K562 (cell line): ENCODE results near the gene HDAC9. TPM values are rescaled to one million over a fixed set of nuclear protein-coding genes. Genes with fewer than 3 reads are reported as not detected.

ENCODE experiments used
- ATAC-seq: fragments of 200-7000 bp; cut with Tn5 transposase; 3 replicates; pipeline ENCODE4 v1.9.1; 2020; ENCODE audit warnings: moderate library complexity
- BruUV-seq: library from RNA; stranded (reverse); fragments of 400-500 nt; replicated peaks from 2 replicates; lab custom pipeline; 2021; lab: Mats Ljungman, UMichigan
- CTCF ChIA-PET: fragments of 300-600 bp; formaldehyde crosslinking; extraction: SDS; loops from one replicate; lab custom pipeline; 2021; ENCODE audit warnings: low intra/inter-chr PET ratio; lab: Yijun Ruan, JAX
- POLR2A ChIA-PET: fragments of 300-600, 350-650 bp; sonication (Branson Sonifier 250); formaldehyde crosslinking; extraction: SDS; loops from one replicate; lab custom pipeline; 2021; ENCODE audit warnings: antibody characterized with exemption, inconsistent platforms; lab: Yijun Ruan, JAX
- DNase-seq, 4 experiments: peaks; one replicate each; pipeline versions ENCODE4 v3.0.0 to v3.0.0-alpha.2; 2011 to 2018; ENCODE audit warnings: low spot score in 3 of 4, mixed read lengths in 3 of 4; ENCODE audit errors: extremely low read depth in 1 of 4
- FAIRE-seq: peaks from 2 replicates; lab custom pipeline; 2011; peaks lifted over from hg19 to GRCh38; lab: Jason Lieb, UNC
- H2AFZ ChIP-seq: 2 replicates; pipeline ENCODE4 v1.6.0; 2011; ENCODE audit warnings: low read depth, low read length, control low read depth, inconsistent platforms
- H3K27ac ChIP-seq: fragments of 200-600 bp; 3 replicates; pipeline ENCODE4 v1.8.0; 2011; ENCODE audit warnings: low read depth, mild to moderate bottlenecking, control low read depth, inconsistent platforms, low read length, moderate library complexity, mixed read lengths; ENCODE audit errors: extremely low read depth
- H3K27me3 ChIP-seq, 2 experiments: fragments of 300-600 bp in 1 of 2; 2 replicates in 1 of 2; 3 replicates in 1 of 2; pipeline versions ENCODE4 v1.6.0 to v1.8.0; 2011; ENCODE audit warnings: inconsistent platforms in 2 of 2, low read length in 2 of 2, mild to moderate bottlenecking in 1 of 2, mixed read lengths in 1 of 2, moderate library complexity in 1 of 2; ENCODE audit not compliant: control insufficient read depth in 2 of 2, insufficient read depth in 2 of 2
- H3K36me3 ChIP-seq: fragments of 300-600 bp; 3 replicates; pipeline ENCODE4 v1.8.0; 2011; ENCODE audit warnings: mild to moderate bottlenecking, low read length, inconsistent platforms; ENCODE audit not compliant: control insufficient read depth, insufficient read depth
- H3K4me1 ChIP-seq, 2 experiments: fragments of 200-600 bp in 1 of 2; replicated peaks in 1 of 2; 2 replicates in 1 of 2; 3 replicates in 1 of 2; pipeline versions ENCODE4 v1.5.1 to v1.8.0; 2011; ENCODE audit warnings: inconsistent platforms in 2 of 2, low read length in 2 of 2, mild to moderate bottlenecking in 1 of 2, mixed read lengths in 1 of 2, moderate library complexity in 1 of 2; ENCODE audit not compliant: control insufficient read depth in 2 of 2, insufficient read depth in 2 of 2
- H3K4me2 ChIP-seq: 2 replicates; pipeline ENCODE4 v1.6.1; 2011; ENCODE audit warnings: low read length, control low read depth, inconsistent platforms, mixed read lengths; ENCODE audit not compliant: insufficient read depth
- H3K4me3 ChIP-seq: fragments of 200-600 bp; sonication (generic), shearing (Covaris generic); 2 replicates; pipeline ENCODE4 v1.5.1; 2016; ENCODE audit warnings: control low read depth, inconsistent platforms
- H3K79me2 ChIP-seq: fragments of 200-600 bp; 3 replicates; pipeline ENCODE4 v1.8.0; 2011; ENCODE audit warnings: low read length, inconsistent platforms; ENCODE audit not compliant: control insufficient read depth, insufficient read depth
- H3K9ac ChIP-seq, 2 experiments: 2 replicates each; pipeline versions ENCODE4 v1.6.0 to v1.6.1; 2011; ENCODE audit warnings: low read depth in 2 of 2, low read length in 2 of 2, control low read depth in 1 of 2, inconsistent platforms in 1 of 2, mild to moderate bottlenecking in 1 of 2, mixed read lengths in 1 of 2; ENCODE audit not compliant: insufficient read depth in 1 of 2
- H3K9me1 ChIP-seq: one replicate; pipeline ENCODE4 v1.6.0; 2011; ENCODE audit warnings: inconsistent platforms, mild to moderate bottlenecking, low read length, moderate library complexity; ENCODE audit not compliant: control insufficient read depth, insufficient read depth
- H3K9me3 ChIP-seq: replicated peaks from 2 replicates; pipeline ENCODE4 v1.5.1; 2011; ENCODE audit warnings: low read depth, low read length, inconsistent platforms; ENCODE audit not compliant: control insufficient read depth, insufficient read depth
- H4K20me1 ChIP-seq: replicated peaks from 2 replicates; pipeline ENCODE4 v1.6.1; 2011; ENCODE audit warnings: low read length, inconsistent platforms, mixed read lengths; ENCODE audit not compliant: control insufficient read depth, insufficient read depth
- E2F1 ChIP-seq: sonication (generic); formaldehyde crosslinking; IDR thresholded peaks from 2 replicates; pipeline ENCODE4 v1.8.1; 2023; ENCODE audit warnings: mild to moderate bottlenecking, missing genetic modification reagents, moderate library complexity
- ESRRA ChIP-seq: fragments of 450-650 bp; IDR thresholded peaks from 2 replicates; pipeline ENCODE4 v1.6.1; 2014; ENCODE audit warnings: low read depth, mild to moderate bottlenecking, moderate library complexity, borderline replicate concordance
- HMGXB4 ChIP-seq: sonication (generic); formaldehyde crosslinking; IDR thresholded peaks from 2 replicates; pipeline ENCODE4 v1.8.1; 2023; ENCODE audit warnings: mild to moderate bottlenecking, missing genetic modification reagents
- HSF4 ChIP-seq: fragments of 250-450 bp; sonication (Bioruptor Pico); IDR thresholded peaks from 2 replicates; pipeline ENCODE4 v2.1.2; 2022; ENCODE audit warnings: mild to moderate bottlenecking, moderate library complexity, borderline replicate concordance
- MEIS2 ChIP-seq: fragments of 450-650 bp; IDR thresholded peaks from 2 replicates; pipeline ENCODE4 v1.6.1; 2014; ENCODE audit warnings: mild to moderate bottlenecking; ENCODE audit not compliant: partially characterized antibody
- NELFE ChIP-seq: IDR thresholded peaks from 2 replicates; pipeline ENCODE4 v1.6.1; 2011; ENCODE audit warnings: mild to moderate bottlenecking; ENCODE audit not compliant: insufficient read depth, insufficient read length
- NKRF ChIP-seq: fragments of 450-650 bp; IDR thresholded peaks from 2 replicates; pipeline ENCODE4 v1.6.1; 2016; ENCODE audit warnings: borderline replicate concordance
- PRMT5 ChIP-seq: sonication (generic); formaldehyde crosslinking; IDR thresholded peaks from 2 replicates; pipeline ENCODE4 v1.5.0; 2020; ENCODE audit warnings: missing genetic modification reagents
- SMARCB1 ChIP-seq: IDR thresholded peaks from 2 replicates; pipeline ENCODE4 v1.6.1; 2011; ENCODE audit warnings: improper control_type of control experiment, low read depth; ENCODE audit not compliant: insufficient read length
- VEZF1 ChIP-seq: fragments of 200-800 bp; sonication (Bioruptor generic); IDR thresholded peaks from 2 replicates; pipeline ENCODE4 v1.6.1; 2017; ENCODE audit warnings: missing genetic modification characterization, missing compliant biosample characterization
- ZFX ChIP-seq: sonication (generic); formaldehyde crosslinking; IDR thresholded peaks from 2 replicates; pipeline ENCODE4 v1.8.0; 2022; ENCODE audit warnings: mild to moderate bottlenecking, missing genetic modification reagents, moderate library complexity
- WGBS: fragments of 100-300 bp; shearing (Covaris generic); methylation state at CpG from one replicate; pipeline ENCODE4 v1.1.6; 2016; ENCODE audit warnings: low coverage, mixed read lengths; ENCODE audit not compliant: insufficient coverage; ENCODE audit errors: missing lambda C conversion rate; 5-methylcytosine and 5-hydroxymethylcytosine counted together
- in situ Hi-C: fragments of 300-500 bp; cut with MboI; formaldehyde crosslinking; loops from 4 replicates; pipeline ENCODE4 v1.15.0; 2018; ENCODE audit warnings: inconsistent platforms, mixed read lengths
- intact Hi-C: fragments of 100-400 bp; cut with micrococcal nuclease; formaldehyde crosslinking; loops from 2 replicates; pipeline ENCODE4 v1.14.2; 2022
- polyA plus RNA-seq, 8 experiments: library from polyadenylated mRNA; depleted of rRNA in 4 of 8; stranded (reverse) in 5 of 8; unstranded in 3 of 8; fragments of >200 nt; fragmentation: Nextera tagmentation in 2 of 8; fragmentation: Illumina TruSeq in 1 of 8; extraction: Ambion mirVana in 2 of 8; extraction: Trizol in 1 of 8; gene quantifications; 2 replicates each; pipeline versions ENCODE4 v1.2.1 to v1.2.3, GENCODE V29; 2011 to 2014; ENCODE audit warnings: inconsistent platforms in 1 of 8, missing spikeins in 1 of 8
- total RNA-seq, 7 experiments: library from RNA; depleted of rRNA in 6 of 7; stranded (reverse); fragments of >200 nt in 6 of 7; fragmentation: Illumina TruSeq in 2 of 7; extraction: Trizol in 2 of 7; gene quantifications; 2 replicates each; pipeline versions ENCODE4 v1.2.1 to v1.2.3, GENCODE V29; 2011 to 2021; ENCODE audit warnings: low replicate concordance in 1 of 7

Gene HDAC9
- total and polyA plus RNA-seq, 9 of the 15 experiments (the other 6 are each of a cell fraction or from before 2014, with no cell fraction given): 0.08 to 0.91 (median 0.33) TPM

GRCh38 chr7:18469316-18469715 is 26.2 kb upstream of the HDAC9 start:
- no peaks in the 10 kb centered on the region for H3K27me3 ChIP-seq
- H3K36me3 ChIP-seq: no peaks in the 10 kb centered on the region
- ATAC-seq (no peak), DNase-seq (no peak), FAIRE-seq (no peak)
- H3K4me1 ChIP-seq: no peaks in the 10 kb centered on the region
- H3K4me3 ChIP-seq: no peak overlapping the region
- no peaks in the 10 kb centered on the region; the same call in 1 of the 2 replicates for H3K9me3 ChIP-seq
- no peaks in the 10 kb centered on the region for H3K79me2 ChIP-seq
- H4K20me1 ChIP-seq: no peaks in the 10 kb centered on the region
- no peak overlapping the region for H2AFZ ChIP-seq
- no peaks in the 10 kb centered on the region for H3K9me1 ChIP-seq
- H3K27ac ChIP-seq: no peak overlapping the region
- POLR2A ChIA-PET: no interaction called here
- in situ Hi-C loops: no loop called here
- intact Hi-C loops: no loop called here
- CTCF ChIA-PET: no interaction called here
- BruUV-seq: no TSS peak
- H3K9ac ChIP-seq: no peak overlapping the region
- 0% methylated on average over 1 of the region's 1 CpG for WGBS
- H3K4me2 ChIP-seq: no peak overlapping the region
- TF ChIP-seq SMARCB1 (no peak), NELFE (no peak), MEIS2 (no peak), E2F1 (CRISPR knock-in tag) (no peak), PRMT5 (CRISPR knock-in tag) (no peak), HSF4 (CRISPR knock-in tag) (no peak), HMGXB4 (CRISPR knock-in tag) (no peak), VEZF1 (CRISPR knock-in tag) (no peak), ESRRA (no peak), NKRF (no peak), ZFX (CRISPR knock-in tag) (no peak)
